GM23338 (cell line): ENCODE results near the gene MANSC1. TPM values are rescaled to one million over a fixed set of nuclear protein-coding genes. Genes with fewer than 3 reads are reported as not detected.

Experiments
- ATAC-seq: fragments of 200-7000 bp; cut with Tn5 transposase; 3 replicates; pipeline ENCODE4 v1.9.1; 2020
- DNase-seq: peaks from one replicate; pipeline ENCODE4 v3.0.0-alpha.2; 2015; ENCODE audit warnings: low spot score
- H2AFZ ChIP-seq: fragments of 200-600 bp; sonication (generic); 2 replicates; pipeline ENCODE4 v1.8.0; 2016; ENCODE audit warnings: antibody characterized with exemption, mild to moderate bottlenecking, moderate library complexity
- H3F3A ChIP-seq: fragments of 200-600 bp; sonication (generic); replicated peaks from 2 replicates; pipeline ENCODE4 v1.8.0; 2017; ENCODE audit warnings: antibody characterized with exemption, mixed run types, low read depth
- H3K27ac ChIP-seq: fragments of 200-600 bp; sonication (generic); 2 replicates; pipeline ENCODE4 v1.6.1; 2016; ENCODE audit warnings: low read depth
- H3K27me3 ChIP-seq: fragments of 200-600 bp; sonication (generic); 2 replicates; pipeline ENCODE4 v1.8.0; 2016; ENCODE audit warnings: mild to moderate bottlenecking, mixed run types, moderate library complexity; ENCODE audit not compliant: insufficient read depth
- H3K36me3 ChIP-seq: fragments of 200-600 bp; sonication (generic); 2 replicates; pipeline ENCODE4 v1.8.0; 2016; ENCODE audit warnings: mild to moderate bottlenecking; ENCODE audit not compliant: insufficient read depth
- H3K4me1 ChIP-seq: fragments of 200-600 bp; sonication (generic); 2 replicates; pipeline ENCODE4 v1.8.0; 2016; ENCODE audit warnings: mild to moderate bottlenecking, moderate library complexity; ENCODE audit not compliant: insufficient read depth
- H3K4me2 ChIP-seq: fragments of 200-600 bp; sonication (generic); 2 replicates; pipeline ENCODE4 v1.7.1; 2017; ENCODE audit warnings: mixed run types
- H3K4me3 ChIP-seq: fragments of 200-600 bp; sonication (generic); 2 replicates; pipeline ENCODE4 v1.6.1; 2016; ENCODE audit warnings: mixed run types
- H3K79me2 ChIP-seq: fragments of 200-600 bp; sonication (generic); replicated peaks from 2 replicates; pipeline ENCODE4 v1.8.0; 2017; ENCODE audit warnings: mild to moderate bottlenecking; ENCODE audit not compliant: insufficient read depth
- H3K9me2 ChIP-seq: fragments of 200-600 bp; sonication (generic); 2 replicates; pipeline ENCODE4 v1.8.0; 2017; ENCODE audit not compliant: insufficient read depth
- H4K20me1 ChIP-seq: fragments of 200-600 bp; sonication (generic); replicated peaks from 2 replicates; pipeline ENCODE4 v1.8.0; 2017; ENCODE audit warnings: mild to moderate bottlenecking; ENCODE audit not compliant: insufficient read depth
- H3K27ac Mint-ChIP-seq: 2 replicates; pipeline ENCODE4 v1.8.0; 2020; ENCODE audit warnings: inconsistent platforms, mild to moderate bottlenecking, moderate library complexity, mixed read lengths
- H3K27me3 Mint-ChIP-seq: 3 replicates; pipeline ENCODE4 v1.8.0; 2022; ENCODE audit warnings: low read depth, mild to moderate bottlenecking, moderate library complexity, mixed read lengths, inconsistent platforms; ENCODE audit not compliant: insufficient read depth, poor library complexity
- H3K36me3 Mint-ChIP-seq: 3 replicates; pipeline ENCODE4 v1.8.0; 2021; ENCODE audit warnings: low read depth, mild to moderate bottlenecking, inconsistent platforms, moderate library complexity, mixed read lengths
- H3K4me1 Mint-ChIP-seq: 3 replicates; pipeline ENCODE4 v1.8.0; 2020; ENCODE audit warnings: mild to moderate bottlenecking, inconsistent platforms, mixed read lengths
- H3K4me3 Mint-ChIP-seq: 3 replicates; pipeline ENCODE4 v1.8.0; 2021; ENCODE audit warnings: moderate library complexity, mild to moderate bottlenecking, inconsistent platforms, mixed read lengths
- H3K9me3 Mint-ChIP-seq: 3 replicates; pipeline ENCODE4 v1.8.0; 2020; ENCODE audit warnings: moderate library complexity, mild to moderate bottlenecking, inconsistent platforms, mixed read lengths
- CREB1 ChIP-seq: fragments of 250-450 bp; sonication (Bioruptor Pico); IDR thresholded peaks from 2 replicates; pipeline ENCODE4 v1.5.0; 2020; ENCODE audit warnings: low read depth, mild to moderate bottlenecking, moderate library complexity
- EZH2 ChIP-seq: fragments of 200-600 bp; sonication (generic); IDR thresholded peaks from one replicate; pipeline ENCODE4 v1.8.0; 2017; ENCODE audit warnings: antibody characterized with exemption, mild to moderate bottlenecking, low read depth; ENCODE audit not compliant: unreplicated experiment
- JUNB ChIP-seq: IDR thresholded peaks from one replicate; pipeline ENCODE4 v1.6.1; 2016; ENCODE audit warnings: antibody characterized with exemption; ENCODE audit not compliant: unreplicated experiment
- NANOG ChIP-seq: IDR thresholded peaks from 2 replicates; pipeline ENCODE4 v1.6.1; 2016; ENCODE audit warnings: antibody characterized with exemption, borderline replicate concordance
- POLR2AphosphoS5 ChIP-seq: IDR thresholded peaks from 2 replicates; pipeline ENCODE4 v1.6.1; 2016; ENCODE audit warnings: antibody characterized with exemption, low read depth
- STAT1 ChIP-seq: IDR thresholded peaks from one replicate; pipeline ENCODE4 v1.6.1; 2016; ENCODE audit warnings: antibody characterized with exemption; ENCODE audit not compliant: unreplicated experiment
- ZNF331 ChIP-seq: fragments of 250-450 bp; sonication (Bioruptor Pico); IDR thresholded peaks from 2 replicates; pipeline ENCODE4 v1.5.0; 2020; ENCODE audit warnings: low read depth, mild to moderate bottlenecking, moderate library complexity
- polyA plus RNA-seq: library from polyadenylated mRNA; unstranded; fragments of >200 nt; fragmentation: Nextera tagmentation; extraction: Ambion mirVana; gene quantifications from 2 replicates; pipeline ENCODE4 v1.2.1, GENCODE V29; 2016
- total RNA-seq: library from RNA; depleted of rRNA; stranded (reverse); fragments of >200 nt; shearing (Covaris generic); gene quantifications from 2 replicates; pipeline ENCODE4 v1.2.3, GENCODE V29; 2014
- TF ChIP-seq, protein P1 (sequence below), 2 experiments: fragments of 200-600 bp in 1 of 2; sonication (generic) in 1 of 2; conservative IDR thresholded peaks; 2 replicates each; pipeline versions ENCODE4 v1.5.1 to v1.6.1; 2016 to 2017; ENCODE audit warnings: antibody characterized with exemption in 2 of 2, low read depth in 2 of 2, mild to moderate bottlenecking in 2 of 2, moderate library complexity in 1 of 2
- TF ChIP-seq, protein P2 (sequence below): IDR thresholded peaks from one replicate; pipeline ENCODE4 v1.6.1; 2018; ENCODE audit warnings: antibody characterized with exemption; ENCODE audit not compliant: unreplicated experiment
- TF ChIP-seq, protein P3 (sequence below): fragments of 250-450 bp; sonication (Bioruptor Pico); IDR thresholded peaks from 2 replicates; pipeline ENCODE4 v1.5.0; 2020; ENCODE audit warnings: mild to moderate bottlenecking, moderate library complexity
- TF ChIP-seq, protein P4 (sequence below): IDR thresholded peaks from 2 replicates; pipeline ENCODE4 v1.6.1; 2016; ENCODE audit warnings: antibody characterized with exemption

The MANSC1 gene
- total and polyA plus RNA-seq, 2 experiments from 2014 or later = 4.4 to 5.1 TPM

DNA sequence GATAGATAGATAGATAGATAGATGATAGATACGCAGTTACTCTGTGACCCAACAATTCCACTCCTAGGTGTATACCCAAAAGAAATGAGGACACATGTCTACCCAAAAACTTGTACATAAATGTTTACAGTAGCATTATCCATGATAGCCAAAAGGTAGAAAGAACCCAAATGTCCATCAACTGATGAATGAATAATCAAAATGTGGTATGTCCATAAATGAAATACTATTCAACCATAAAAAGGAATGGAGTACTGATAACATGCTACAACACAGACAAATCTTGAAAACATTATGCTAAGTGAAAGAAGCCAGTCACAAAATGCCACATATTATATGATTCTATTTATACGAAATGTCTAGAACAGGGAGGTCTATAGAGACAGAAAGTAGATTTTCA is 47.1 kb downstream of the MANSC1 start:
- Histone ChIP-seq H3F3A (no peaks in the 10 kb centered on the region), H3K9me2 (peaks cover 2% of the 10 kb centered on the region; the same call in 1 of the 2 replicates), H3K36me3 (no peaks in the 10 kb centered on the region), H3K79me2 (no peaks in the 10 kb centered on the region), H3K4me3 (no peak overlapping the region), H2AFZ (no peak overlapping the region), H4K20me1 (no peaks in the 10 kb centered on the region), H3K4me1 (no peaks in the 10 kb centered on the region), H3K4me2 (no peak overlapping the region), H3K27ac (no peak overlapping the region), H3K27me3 (no peaks in the 10 kb centered on the region)
- Mint-ChIP-seq H3K27ac (no peak overlapping the region), H3K4me1 (no peaks in the 10 kb centered on the region), H3K36me3 (0 out of 3 replicates have a peak, but pooled peaks cover 3% of the 10 kb centered on the region), H3K4me3 (no peak overlapping the region), H3K27me3 (peaks cover 2% of the 10 kb centered on the region), H3K9me3 (peaks cover 9% of the 10 kb centered on the region; the same call in 2 of the 3 replicates)
- ATAC-seq (no peak), DNase-seq (no peak)
- TF ChIP-seq ZNF331 (CRISPR knock-in tag) (no peak), JUNB (no peak), EZH2 (no peak), STAT1 (no peak), POLR2AphosphoS5 (no peak), CREB1 (CRISPR knock-in tag) (no peak), NANOG (no peak)
- TF ChIP-seq, protein P1, sequence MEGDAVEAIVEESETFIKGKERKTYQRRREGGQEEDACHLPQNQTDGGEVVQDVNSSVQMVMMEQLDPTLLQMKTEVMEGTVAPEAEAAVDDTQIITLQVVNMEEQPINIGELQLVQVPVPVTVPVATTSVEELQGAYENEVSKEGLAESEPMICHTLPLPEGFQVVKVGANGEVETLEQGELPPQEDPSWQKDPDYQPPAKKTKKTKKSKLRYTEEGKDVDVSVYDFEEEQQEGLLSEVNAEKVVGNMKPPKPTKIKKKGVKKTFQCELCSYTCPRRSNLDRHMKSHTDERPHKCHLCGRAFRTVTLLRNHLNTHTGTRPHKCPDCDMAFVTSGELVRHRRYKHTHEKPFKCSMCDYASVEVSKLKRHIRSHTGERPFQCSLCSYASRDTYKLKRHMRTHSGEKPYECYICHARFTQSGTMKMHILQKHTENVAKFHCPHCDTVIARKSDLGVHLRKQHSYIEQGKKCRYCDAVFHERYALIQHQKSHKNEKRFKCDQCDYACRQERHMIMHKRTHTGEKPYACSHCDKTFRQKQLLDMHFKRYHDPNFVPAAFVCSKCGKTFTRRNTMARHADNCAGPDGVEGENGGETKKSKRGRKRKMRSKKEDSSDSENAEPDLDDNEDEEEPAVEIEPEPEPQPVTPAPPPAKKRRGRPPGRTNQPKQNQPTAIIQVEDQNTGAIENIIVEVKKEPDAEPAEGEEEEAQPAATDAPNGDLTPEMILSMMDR (conservative IDR thresholded peaks at IDR 0.05; ENCODE audit: low read depth in 2 of 2) = no peak
- TF ChIP-seq, protein P2, sequence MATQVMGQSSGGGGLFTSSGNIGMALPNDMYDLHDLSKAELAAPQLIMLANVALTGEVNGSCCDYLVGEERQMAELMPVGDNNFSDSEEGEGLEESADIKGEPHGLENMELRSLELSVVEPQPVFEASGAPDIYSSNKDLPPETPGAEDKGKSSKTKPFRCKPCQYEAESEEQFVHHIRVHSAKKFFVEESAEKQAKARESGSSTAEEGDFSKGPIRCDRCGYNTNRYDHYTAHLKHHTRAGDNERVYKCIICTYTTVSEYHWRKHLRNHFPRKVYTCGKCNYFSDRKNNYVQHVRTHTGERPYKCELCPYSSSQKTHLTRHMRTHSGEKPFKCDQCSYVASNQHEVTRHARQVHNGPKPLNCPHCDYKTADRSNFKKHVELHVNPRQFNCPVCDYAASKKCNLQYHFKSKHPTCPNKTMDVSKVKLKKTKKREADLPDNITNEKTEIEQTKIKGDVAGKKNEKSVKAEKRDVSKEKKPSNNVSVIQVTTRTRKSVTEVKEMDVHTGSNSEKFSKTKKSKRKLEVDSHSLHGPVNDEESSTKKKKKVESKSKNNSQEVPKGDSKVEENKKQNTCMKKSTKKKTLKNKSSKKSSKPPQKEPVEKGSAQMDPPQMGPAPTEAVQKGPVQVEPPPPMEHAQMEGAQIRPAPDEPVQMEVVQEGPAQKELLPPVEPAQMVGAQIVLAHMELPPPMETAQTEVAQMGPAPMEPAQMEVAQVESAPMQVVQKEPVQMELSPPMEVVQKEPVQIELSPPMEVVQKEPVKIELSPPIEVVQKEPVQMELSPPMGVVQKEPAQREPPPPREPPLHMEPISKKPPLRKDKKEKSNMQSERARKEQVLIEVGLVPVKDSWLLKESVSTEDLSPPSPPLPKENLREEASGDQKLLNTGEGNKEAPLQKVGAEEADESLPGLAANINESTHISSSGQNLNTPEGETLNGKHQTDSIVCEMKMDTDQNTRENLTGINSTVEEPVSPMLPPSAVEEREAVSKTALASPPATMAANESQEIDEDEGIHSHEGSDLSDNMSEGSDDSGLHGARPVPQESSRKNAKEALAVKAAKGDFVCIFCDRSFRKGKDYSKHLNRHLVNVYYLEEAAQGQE = no peak
- TF ChIP-seq, protein P3, sequence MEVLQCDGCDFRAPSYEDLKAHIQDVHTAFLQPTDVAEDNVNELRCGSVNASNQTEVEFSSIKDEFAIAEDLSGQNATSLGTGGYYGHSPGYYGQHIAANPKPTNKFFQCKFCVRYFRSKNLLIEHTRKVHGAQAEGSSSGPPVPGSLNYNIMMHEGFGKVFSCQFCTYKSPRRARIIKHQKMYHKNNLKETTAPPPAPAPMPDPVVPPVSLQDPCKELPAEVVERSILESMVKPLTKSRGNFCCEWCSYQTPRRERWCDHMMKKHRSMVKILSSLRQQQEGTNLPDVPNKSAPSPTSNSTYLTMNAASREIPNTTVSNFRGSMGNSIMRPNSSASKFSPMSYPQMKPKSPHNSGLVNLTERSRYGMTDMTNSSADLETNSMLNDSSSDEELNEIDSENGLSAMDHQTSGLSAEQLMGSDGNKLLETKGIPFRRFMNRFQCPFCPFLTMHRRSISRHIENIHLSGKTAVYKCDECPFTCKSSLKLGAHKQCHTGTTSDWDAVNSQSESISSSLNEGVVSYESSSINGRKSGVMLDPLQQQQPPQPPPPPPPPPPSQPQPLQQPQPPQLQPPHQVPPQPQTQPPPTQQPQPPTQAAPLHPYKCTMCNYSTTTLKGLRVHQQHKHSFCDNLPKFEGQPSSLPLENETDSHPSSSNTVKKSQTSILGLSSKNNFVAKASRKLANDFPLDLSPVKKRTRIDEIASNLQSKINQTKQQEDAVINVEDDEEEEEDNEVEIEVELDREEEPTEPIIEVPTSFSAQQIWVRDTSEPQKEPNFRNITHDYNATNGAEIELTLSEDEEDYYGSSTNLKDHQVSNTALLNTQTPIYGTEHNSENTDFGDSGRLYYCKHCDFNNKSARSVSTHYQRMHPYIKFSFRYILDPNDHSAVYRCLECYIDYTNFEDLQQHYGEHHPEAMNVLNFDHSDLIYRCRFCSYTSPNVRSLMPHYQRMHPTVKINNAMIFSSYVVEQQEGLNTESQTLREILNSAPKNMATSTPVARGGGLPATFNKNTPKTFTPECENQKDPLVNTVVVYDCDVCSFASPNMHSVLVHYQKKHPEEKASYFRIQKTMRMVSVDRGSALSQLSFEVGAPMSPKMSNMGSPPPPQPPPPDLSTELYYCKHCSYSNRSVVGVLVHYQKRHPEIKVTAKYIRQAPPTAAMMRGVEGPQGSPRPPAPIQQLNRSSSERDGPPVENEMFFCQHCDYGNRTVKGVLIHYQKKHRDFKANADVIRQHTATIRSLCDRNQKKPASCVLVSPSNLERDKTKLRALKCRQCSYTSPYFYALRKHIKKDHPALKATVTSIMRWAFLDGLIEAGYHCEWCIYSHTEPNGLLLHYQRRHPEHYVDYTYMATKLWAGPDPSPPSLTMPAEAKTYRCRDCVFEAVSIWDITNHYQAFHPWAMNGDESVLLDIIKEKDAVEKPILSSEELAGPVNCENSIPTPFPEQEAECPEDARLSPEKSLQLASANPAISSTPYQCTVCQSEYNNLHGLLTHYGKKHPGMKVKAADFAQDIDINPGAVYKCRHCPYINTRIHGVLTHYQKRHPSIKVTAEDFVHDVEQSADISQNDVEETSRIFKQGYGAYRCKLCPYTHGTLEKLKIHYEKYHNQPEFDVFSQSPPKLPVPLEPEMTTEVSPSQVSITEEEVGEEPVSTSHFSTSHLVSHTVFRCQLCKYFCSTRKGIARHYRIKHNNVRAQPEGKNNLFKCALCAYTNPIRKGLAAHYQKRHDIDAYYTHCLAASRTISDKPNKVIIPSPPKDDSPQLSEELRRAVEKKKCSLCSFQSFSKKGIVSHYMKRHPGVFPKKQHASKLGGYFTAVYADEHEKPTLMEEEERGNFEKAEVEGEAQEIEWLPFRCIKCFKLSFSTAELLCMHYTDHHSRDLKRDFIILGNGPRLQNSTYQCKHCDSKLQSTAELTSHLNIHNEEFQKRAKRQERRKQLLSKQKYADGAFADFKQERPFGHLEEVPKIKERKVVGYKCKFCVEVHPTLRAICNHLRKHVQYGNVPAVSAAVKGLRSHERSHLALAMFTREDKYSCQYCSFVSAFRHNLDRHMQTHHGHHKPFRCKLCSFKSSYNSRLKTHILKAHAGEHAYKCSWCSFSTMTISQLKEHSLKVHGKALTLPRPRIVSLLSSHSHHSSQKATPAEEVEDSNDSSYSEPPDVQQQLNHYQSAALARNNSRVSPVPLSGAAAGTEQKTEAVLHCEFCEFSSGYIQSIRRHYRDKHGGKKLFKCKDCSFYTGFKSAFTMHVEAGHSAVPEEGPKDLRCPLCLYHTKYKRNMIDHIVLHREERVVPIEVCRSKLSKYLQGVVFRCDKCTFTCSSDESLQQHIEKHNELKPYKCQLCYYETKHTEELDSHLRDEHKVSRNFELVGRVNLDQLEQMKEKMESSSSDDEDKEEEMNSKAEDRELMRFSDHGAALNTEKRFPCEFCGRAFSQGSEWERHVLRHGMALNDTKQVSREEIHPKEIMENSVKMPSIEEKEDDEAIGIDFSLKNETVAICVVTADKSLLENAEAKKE = no peak
- TF ChIP-seq, protein P4, sequence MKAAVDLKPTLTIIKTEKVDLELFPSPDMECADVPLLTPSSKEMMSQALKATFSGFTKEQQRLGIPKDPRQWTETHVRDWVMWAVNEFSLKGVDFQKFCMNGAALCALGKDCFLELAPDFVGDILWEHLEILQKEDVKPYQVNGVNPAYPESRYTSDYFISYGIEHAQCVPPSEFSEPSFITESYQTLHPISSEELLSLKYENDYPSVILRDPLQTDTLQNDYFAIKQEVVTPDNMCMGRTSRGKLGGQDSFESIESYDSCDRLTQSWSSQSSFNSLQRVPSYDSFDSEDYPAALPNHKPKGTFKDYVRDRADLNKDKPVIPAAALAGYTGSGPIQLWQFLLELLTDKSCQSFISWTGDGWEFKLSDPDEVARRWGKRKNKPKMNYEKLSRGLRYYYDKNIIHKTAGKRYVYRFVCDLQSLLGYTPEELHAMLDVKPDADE = no peak
